GM19463 (cell line): ENCODE measurements around the gene SSTR1.

Experiments
- ATAC-seq: cut with Tn5 transposase; IDR thresholded peaks from one replicate; pipeline ENCODE4 v1.9.1; 2021; ENCODE audit warnings: mild to moderate bottlenecking, moderate library complexity; ENCODE audit not compliant: unreplicated experiment

Gene SSTR1

GRCh38 chr14:38233218-38233617, 25.5 kb downstream of the SSTR1 start:
- no peak for ATAC-seq

GRCh38 chr14:38238332-38238731, 30.6 kb downstream of the SSTR1 start:
- ATAC-seq, result no peak

GRCh38 chr14:38238878-38239277, 31.2 kb downstream of the SSTR1 start:
- ATAC-seq, result no peak

GRCh38 chr14:38243696-38244240, 36.1 kb downstream of the SSTR1 start:
- no peak for ATAC-seq

GRCh38 chr14:38248321-38249028, 40.8 kb downstream of the SSTR1 start:
- ATAC-seq, result no peak

- ATAC-seq, result no peak
Observed at GRCh38 chr14:38250331-38250730, 42.6 kb downstream of the SSTR1 start.

GRCh38 chr14:38252066-38252710, 44.5 kb downstream of the SSTR1 start:
- no peak for ATAC-seq

- no peak for ATAC-seq
Observed at GRCh38 chr14:38253676-38254075, 46.0 kb downstream of the SSTR1 start.

- no peak for ATAC-seq
Observed at GRCh38 chr14:38254571-38255407, 47.1 kb downstream of the SSTR1 start.

- ATAC-seq, result peak; percentile 34
Observed at GRCh38 chr14:38255408-38255672, 47.6 kb downstream of the SSTR1 start.

GRCh38 chr14:38255673-38256532, 48.2 kb downstream of the SSTR1 start, which contains the start of gene CLEC14A:
CLEC14A (minus strand) TSS chr14:38256093; CDS start chr14:38256022, 71 bp downstream.
- ATAC-seq, result peak; percentile 45

- no peak for ATAC-seq
Observed at GRCh38 chr14:38256533-38256840, 48.8 kb downstream of the SSTR1 start.

- ATAC-seq, result no peak
Observed at GRCh38 chr14:38257507-38257906, 49.8 kb downstream of the SSTR1 start.

GRCh38 chr14:38261620-38262019, 53.9 kb downstream of the SSTR1 start:
- no peak for ATAC-seq
